ENCODE data around the gene RPS10.
"Not testable (repeated sequence)": the region's sequence is repeated elsewhere in the genome, so short reads cannot be mapped to it uniquely, and the experiment has no call there.

The RPS10 gene

DNA sequence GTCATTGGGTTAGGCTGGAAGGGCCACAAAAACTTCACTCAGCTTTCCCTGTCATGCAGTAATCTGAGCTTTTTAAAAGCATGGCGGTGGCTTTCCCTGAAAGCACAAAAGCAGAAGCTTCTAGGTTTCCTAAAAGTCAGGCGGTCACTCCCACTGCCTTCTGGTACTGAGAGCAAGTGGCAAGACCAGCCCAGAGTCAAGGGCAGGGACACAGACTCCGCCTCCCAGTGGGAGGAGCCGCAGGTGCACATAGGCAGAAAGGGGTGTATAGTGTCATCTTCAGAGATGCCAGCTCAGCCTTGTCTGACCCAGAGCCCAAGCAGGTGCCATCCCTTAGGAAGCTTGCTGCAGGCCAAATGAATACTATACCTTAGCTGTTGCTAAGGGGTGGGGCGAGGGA lies 22.0 kb upstream of the RPS10 start:
- no peak for DNase-seq (ENCODE audit: low read depth)

DNA sequence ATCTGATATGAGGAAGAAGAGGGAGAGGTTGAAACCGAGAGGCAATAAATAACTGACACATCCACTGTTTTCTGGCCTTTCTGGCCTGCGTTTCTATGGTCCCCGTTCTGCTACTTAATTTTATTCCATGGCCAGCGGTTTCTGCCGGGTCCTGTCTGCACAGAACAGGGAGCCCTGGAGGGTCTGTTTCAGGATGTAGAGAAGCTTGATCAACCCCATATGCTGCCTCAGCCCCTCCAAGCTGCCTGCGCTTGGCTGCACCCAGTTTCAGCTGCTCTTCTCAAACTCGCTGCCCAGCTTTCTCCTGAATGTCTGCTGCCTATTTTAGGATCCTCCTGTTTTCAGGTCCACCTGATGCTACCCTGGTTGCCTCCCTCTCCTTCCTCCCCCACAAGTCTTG lies 21.5 kb upstream of the RPS10 start:
- no peak for DNase-seq (ENCODE audit: low read depth)

DNA sequence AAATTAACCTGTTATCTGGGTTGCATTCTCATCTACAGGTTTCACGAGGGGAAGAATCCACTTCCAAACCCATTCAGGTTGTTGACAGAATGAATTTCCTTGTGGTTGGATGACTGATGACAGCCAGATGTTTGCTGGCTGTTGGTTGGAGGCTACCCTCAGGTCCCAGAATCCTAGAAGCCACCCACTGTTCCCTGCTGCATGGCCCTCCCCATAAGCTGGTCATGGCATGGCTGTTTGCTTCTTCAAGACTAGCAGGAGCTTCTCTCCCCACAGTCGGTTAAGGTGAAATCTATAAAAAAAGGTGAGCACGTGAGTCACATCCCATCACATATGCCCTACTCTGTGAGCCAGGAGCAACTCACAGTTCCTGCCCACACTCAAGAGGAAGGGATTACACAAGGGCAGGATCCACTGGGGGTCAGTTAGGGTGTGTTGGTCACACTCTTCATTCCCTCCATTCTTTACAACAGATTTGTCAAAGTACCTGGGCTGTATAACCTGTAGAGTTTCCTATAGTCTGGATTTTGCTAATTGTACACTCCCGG lies 19.5 kb upstream of the RPS10 start:
- no peak for DNase-seq (ENCODE audit: low read depth)

DNA sequence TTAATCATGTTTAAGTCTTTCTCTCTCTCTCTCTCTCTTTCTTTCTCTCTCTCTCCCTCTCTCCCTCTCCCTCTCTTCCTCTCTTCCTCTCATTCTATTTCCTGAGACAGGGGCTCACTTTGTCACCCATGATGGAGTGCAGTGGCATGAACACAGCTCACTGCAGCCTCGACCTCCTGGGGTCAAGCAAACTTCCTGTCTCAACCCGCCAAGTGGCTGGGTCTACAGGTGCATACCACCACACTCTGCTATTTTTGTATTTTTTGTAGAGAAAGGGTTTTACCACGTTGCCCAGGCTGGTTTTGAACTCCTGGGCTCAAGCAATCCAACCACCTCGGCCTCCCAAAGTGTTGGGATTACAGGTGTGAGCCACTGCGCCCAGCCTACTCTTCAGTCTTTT lies 15.7 kb upstream of the RPS10 start:
- no peak for DNase-seq (ENCODE audit: low read depth)

DNA sequence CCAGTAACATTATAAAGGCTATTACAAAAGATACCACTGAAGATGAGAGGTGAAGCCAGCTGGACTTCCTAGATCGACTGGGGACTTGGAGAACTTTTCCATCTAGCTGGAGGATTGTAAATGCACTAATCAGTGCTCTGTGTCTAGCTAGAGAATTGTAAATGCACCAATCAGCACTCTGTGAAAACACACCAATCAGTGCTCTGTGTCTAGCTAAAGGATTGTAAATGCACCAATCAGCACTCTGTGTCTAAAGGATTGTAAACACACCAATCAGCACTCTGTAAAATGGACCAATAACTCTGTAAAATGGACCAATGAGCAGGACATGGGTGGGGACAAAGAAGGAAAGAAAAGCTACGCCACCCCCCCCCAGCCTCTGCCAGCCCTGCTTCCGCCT lies 13.6 kb upstream of the RPS10 start:
- DNase-seq (ENCODE audit: low read depth): no peak

DNA sequence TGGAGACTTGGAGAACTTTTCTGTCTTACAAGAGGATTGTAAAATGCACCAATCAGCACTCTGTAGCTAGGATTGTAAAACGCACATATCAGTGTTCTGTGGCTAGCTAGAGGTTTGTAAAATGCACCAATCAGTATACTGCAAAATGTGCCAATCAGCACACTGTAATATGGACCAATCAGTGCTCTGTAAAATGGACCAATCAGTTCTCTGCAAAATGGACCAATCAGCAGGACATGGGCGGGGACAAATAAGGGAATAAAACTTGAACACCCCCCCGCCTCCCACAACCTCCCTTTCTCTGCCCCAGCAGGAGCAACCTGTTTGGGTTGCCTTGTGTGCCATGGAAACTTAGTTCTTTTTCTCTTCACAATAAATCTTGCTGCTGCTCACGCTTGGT lies 12.8 kb upstream of the RPS10 start:
- DNase-seq (ENCODE audit: low read depth): no peak

DNA sequence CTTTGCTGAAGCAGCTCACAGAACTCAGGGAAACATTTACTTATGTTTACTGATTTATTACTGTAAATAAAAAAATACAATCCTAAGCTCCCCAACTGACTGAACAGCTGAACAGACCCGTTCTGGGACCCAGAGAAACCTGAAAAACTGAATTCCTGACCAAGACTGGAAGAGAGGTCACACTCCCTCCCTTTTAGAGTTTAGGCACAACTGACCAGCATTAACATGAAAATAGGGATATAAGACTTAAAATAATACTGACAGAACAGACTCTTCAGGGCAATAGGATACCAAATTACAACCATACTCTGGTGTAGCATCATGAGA lies 11.7 kb upstream of the RPS10 start:
- DNase-seq (ENCODE audit: low read depth): no peak

DNA sequence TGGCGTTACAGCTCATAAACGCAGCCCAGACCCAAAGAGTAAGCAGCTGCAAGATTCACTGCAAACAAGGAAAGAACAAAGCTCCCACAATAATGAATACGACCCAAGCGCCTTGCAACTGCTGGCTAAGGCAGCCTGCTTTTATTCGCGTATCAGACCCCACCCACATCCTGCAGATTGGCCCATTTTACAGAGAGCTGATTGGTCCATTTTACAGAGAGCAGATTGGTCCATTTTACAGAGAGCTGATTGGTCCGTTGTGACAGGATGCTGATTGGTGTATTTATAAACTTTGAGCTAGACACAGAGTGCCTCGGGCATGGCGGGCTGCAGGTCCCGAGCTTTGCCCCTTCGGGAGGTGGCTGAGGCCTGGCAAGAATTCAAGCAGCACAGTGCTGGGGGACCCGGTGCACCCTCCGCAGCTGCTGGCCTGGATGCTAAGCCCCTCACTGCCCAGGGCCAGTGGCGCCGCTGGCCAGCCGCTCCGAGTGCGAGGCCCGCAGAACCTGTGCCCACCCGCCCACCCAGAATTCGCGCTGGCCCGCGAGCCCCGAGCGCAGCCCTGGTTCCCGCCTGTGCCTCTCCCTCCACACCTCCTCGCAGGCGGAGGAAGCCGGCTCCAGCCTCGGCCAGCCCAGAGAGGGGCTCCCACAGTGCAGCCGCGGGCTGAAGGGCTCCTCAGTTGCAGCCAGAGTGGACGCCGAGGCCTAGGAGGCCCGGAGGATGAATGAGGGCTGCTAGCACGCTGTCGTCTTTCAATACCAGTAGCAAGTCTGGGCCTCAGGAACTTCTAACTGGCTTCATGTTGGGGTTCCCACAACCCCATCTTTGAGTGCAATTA lies 11.2 kb upstream of the RPS10 start:
- no peak for DNase-seq (ENCODE audit: low read depth)

DNA sequence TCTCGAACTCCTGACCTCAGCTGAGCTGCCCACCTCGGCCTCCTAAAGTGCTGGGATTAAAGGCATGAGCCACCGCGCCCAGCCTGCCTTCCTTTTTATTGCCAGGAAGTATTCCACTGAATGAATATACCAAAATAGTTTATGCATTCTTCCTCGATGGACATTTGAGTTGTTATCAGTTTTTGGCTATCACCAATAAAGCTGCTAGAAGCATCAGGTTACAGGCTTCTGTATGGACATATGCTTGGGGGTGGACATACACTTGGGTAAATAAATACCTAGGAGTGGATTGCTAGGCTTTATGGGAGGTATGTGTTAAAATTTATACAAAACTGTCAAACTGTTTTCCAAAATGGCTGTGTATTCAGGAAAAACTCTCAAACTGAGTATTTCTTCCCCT lies 10.0 kb upstream of the RPS10 start:
- DNase-seq (ENCODE audit: low read depth): no peak

DNA sequence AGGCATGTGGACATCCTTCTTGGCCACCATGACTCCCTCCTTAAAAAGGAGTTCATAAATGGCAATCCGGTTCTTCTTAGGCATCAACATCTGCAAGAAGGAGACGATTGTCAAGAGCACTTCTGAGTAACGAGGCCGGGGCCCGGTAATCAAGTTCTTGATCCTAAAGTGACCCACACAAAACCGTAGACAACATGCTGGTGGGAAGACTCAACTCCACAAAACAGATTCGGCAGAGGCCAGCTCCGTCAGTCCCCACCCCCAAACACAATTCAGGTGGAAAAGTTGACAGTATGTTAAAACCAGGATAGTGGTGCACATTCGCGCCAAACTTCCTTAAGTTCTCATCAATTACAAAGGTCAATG lies 754 bp downstream of the RPS10 start:
- no peak for DNase-seq (ENCODE audit: low read depth)

DNA sequence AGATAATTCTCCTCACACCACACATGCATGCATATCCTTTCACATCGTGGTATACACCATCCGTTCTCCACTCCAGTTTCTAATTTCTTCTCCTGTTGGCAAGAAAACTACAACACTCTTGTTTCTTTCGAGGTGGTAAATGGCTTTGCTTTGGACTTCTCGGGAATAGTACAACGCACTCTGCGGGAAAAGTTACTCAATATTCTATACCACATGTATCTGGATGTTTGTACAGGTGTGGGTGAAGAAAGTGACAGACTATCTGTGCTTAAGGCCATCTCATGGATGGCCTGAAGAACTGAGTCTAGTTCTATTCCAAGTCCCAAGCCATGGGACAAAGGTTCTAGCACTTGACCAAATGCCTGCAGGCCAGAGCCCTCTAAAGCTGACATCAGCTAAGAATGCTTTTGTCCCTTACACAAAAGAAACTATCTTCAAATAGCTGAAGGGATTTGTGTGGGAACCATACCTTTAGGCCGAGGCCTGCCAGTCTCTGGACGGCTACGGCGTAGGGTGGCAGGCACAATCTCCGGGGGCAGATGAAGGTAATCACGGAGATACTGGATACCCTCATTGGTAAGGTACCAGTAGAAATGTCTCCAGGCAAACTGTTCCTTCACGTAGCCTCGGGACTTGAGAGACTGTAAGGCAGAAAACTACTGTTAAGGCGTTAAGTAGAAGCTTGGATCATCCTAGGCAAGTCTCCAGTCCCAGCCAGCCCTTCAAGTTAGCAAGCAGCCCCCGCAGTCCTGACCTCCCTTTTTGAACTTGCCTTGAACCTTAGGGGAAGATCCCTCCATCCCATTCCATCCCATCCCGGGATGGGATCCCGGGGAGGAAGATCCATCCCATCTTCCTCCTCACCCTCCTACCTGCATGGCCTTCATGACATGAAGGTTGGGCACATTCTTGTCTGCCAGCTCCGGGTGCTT lies 1.4 kb downstream of the RPS10 start:
- DNase-seq (ENCODE audit: low read depth): no peak

DNA sequence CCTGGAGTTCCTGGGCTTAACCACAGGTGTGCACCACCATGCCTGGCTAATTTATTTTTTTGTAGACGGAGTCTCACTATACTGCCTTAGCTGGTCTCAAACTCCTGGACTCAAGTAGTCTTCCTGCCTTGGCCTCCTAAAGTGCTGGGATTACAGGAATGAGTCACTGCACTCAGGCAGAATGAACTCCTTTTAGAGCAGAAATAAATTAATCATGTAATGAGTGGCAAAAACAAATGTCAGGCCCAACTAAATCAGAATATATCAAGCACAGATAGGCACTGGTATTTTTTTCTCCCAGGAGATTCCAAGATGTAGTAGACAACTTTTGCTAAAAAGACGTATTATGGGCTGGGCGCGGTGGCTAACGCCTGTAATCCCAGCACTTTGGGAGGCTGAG lies 2.6 kb downstream of the RPS10 start:
- DNase-seq (ENCODE audit: low read depth): no peak

DNA sequence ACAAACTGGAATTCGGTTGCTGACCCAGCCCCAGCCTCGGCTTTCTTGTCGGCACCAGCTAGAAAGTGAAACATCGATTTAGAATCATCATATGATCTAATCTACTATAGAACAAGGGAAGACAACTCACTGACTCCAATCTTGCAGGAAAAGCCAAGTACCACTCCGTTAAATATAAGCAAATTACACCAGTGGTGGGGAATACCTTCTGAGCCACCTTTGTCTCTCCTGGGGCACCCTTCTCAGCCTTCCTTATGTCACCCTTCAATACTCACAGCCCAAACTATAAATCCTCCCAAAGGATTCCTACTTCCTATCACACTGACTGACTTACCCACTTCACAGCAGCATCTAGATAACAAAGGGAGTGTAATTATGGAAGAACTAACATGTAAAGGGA lies 7.5 kb downstream of the RPS10 start:
- DNase-seq (ENCODE audit: low read depth): no peak

DNA sequence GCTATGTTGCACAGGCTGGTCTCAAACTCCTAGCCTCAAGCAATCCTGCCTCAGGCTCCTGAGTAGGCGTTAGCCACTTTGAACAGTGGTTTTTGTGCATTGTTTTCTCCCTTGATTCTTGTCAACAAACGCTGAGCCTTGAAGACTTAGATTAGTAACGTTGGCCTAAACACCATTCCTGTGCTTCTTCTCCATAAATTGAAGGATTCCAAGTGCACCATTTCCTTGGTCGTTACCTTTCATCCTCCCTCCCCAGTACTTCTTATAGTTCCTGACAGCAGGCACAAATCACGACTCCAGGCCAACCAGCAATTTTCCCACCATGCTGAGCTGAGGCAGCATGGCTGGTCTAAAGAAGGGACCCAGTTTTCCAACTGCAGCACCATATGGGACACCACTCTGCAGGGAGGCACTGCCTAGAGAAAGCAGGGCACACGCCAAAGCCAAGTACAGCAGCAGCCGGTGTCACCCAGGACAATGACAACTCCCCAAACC lies 8.9 kb downstream of the RPS10 start:
- no peak for DNase-seq (ENCODE audit: low read depth)

DNA sequence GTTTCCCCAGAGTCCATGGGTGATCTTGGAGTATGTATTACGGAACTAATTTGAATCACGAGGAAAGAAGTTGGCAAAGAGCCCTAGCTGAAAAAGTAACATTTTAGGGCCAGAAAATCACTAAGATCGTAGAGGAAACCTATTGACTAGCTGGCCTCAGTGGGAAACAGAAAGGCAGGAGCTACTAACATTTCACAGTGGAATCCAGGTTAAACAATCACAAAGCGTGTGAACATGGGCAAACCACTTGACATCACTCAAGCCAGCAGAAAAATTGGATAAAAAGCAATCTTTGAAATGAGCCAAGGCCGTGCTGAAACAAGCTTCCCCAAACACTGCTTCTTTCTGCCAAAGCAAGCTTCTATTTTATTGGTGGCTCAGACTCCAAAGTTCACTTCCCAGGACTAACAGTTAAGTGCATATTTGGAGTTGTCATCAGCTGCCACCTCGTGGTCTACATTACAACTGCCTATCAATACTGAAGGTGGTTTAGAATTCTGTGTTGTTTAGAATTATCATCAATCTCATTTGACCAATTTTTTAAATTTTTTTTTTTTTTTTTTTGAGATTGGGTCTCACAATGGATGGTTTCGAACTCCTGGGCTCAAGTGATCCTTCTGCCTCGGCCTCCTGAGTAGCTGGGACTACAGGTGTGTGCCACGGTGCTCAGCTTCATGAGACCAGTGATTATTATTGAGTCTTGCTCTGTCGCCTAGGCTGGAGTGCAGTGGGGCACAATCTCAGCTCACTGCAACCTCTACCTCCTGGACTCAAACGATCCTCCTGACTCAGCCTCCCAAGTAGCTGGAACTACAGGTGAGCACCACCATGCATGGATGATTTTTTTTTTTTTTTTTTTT lies 10.6 kb downstream of the RPS10 start:
- DNase-seq (ENCODE audit: low read depth): peak; percentile 85

DNA sequence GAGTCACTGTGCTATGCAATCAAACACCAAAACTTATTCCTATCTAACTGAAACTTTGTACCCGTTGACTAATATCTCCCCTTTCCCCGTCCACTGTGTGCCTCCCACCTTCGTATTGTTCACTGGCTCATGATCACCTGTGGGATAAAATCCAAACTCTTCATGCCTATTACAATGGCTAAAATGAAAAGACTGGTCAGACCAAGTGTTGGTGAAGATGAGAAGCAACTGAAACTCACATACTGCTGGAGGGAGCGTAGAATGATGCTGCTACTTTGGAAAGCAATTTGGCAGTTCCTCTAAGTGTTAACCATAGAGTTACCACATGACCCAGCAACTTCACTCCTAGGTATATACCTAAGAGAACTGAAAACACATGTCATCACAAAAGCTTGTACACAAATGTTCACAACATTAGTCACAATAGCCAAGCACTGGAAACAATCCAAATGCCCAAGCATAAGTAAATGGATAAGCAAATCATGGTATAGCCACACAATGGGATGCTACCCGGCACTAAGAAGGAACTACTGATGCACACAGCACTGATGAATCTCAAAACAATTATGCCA lies 13.1 kb downstream of the RPS10 start:
- DNase-seq (ENCODE audit: low read depth): no peak

DNA sequence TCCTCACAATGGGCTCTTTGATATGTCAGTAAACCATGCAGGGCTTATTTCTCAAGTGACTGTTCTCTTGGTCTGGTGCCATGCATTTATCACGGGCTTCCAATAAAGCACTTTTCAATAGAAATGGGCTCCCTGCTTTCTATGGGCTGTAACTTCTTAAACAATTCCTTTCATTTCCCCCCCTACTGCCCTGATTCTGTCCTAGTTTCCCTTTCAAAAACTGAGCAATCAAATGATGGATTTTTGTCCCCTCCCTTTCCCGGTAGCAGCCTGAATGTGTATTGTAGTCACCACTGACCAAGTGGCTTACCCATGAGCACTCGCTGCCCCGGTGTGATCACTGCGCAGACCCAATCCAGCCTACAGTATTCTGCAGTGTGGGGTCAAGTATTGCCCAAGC lies 13.9 kb downstream of the RPS10 start:
- no peak for DNase-seq (ENCODE audit: low read depth)

DNA sequence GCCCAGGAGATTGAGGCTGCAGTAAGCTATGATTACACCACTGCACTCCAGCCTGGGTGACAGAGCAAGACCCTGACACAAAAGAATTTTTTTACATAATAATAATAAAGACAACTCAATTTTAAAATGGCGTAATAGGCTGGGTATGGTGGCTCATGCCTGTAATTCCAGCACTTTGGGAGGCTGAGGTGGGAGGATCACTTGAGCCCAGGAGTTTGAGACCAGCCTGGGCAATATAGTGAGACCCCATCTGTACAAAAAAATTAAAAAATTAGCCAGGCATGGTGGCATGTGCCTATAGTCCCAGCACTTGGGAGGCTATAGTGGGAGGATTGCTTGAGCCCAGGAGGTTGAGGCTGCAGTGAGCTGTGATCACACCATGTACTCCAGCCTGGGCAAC lies 18.0 kb downstream of the RPS10 start:
- DNase-seq (ENCODE audit: low read depth): not testable (repeated sequence)

DNA sequence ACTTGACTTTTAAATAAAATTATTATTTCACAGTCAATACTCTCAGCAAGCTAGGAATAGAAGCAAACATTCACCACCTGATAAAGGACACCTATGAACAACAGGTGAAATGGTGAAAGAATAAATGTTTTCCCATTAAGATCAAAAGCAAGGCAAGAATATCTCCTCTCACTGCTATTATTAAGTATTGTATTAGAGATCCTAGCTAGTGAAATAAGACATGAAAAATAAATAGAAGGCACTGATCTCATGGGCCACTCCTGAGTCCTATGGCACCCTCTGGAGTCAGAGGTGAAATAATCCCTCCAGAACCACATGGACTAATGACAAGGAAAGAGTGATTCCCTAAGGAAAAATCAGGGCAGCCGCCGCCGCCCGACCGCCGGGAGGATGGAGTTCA lies 29.4 kb downstream of the RPS10 start:
- no peak for DNase-seq (ENCODE audit: low read depth)

DNA sequence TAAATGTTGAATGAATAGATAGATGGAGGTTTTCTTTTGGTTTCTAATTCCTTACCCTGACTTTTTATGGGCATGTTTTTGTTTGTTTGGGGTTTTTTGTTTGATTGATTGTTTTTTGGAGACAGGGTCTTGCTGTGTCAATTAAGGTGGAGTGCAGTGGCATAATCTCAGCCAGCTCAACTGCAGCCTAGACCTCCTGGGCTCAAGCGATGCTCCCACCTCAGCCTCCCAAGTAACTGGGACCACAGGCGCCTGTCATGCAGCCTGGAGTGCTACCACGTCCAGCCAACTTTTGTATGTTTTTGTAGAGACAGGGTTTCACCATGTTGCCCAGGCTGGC lies 31.9 kb downstream of the RPS10 start:
- no peak for DNase-seq (ENCODE audit: low read depth)

DNA sequence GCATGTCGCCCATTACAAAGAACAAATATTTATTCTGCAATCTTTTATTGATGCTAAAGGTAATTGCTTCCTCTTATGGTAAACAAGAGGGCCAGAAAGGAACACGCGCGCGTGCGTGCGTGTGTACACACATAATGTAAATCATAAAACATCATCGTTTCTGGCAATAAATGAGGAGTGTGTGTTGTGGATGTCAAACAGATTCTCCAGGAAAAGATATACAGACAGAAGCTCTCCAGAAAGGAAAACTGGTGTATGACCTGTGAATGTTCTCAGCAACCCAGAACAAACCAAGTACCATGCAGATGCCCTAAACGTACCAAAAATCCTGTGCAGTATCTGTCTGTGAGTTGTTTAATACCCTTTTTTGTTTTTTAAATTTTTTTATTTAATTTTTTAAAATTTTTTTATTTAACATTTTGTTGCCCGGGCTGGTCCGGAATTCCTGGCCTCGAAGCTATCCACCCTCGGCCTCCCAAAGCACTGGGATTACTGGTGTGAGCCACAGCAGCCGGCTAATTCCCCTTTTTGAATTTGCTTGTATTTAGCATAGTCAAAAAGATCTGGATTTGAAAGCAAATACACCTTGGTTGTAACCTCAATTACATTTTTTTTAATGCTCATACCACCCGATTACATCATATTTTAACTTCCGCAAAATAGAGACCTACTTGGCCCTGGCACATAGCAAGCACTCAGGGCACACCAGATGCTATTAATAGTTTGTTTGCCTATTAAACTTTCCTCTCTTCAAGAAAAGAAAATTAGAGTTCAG lies 32.5 kb downstream of the RPS10 start:
- no peak for DNase-seq (ENCODE audit: low read depth)

Data from stromal cell of bone marrow (primary cell).